Stimulated activated naive B cell treated with anti-CD40 and anti-IgM and Interleukin-4, amounts not matched to agents 10 μg/mL and 1 μg/mL and 100 μg/mL, for 72 hours (primary cell): ENCODE measurements around the gene CACNA2D3.

ENCODE experiments used
- ATAC-seq, 2 donors: fragments of 150-1000 bp; cut with Tn5 transposase; replicated peaks; 2 replicates each; pipeline ENCODE4 v1.10.0; 2021; ENCODE audit warnings: moderate library complexity in 1 of 2
- DNase-seq: peaks from one replicate; pipeline ENCODE4 v3.0.0; 2021
- H3K27ac Mint-ChIP-seq: one replicate; pipeline ENCODE4 v1.8.0; 2022; ENCODE audit warnings: mild to moderate bottlenecking, mixed read lengths
- H3K27me3 Mint-ChIP-seq, 2 donors: one replicate each; pipeline ENCODE4 v1.8.0; 2022; ENCODE audit warnings: mixed read lengths in 2 of 2
- H3K36me3 Mint-ChIP-seq, 2 donors: one replicate each; pipeline ENCODE4 v1.8.0; 2022; ENCODE audit warnings: mixed read lengths in 2 of 2, mild to moderate bottlenecking in 1 of 2
- H3K4me1 Mint-ChIP-seq, 2 donors: one replicate each; pipeline ENCODE4 v1.8.0; 2022; ENCODE audit warnings: mixed read lengths in 2 of 2, mild to moderate bottlenecking in 1 of 2
- H3K4me3 Mint-ChIP-seq, 2 donors: one replicate each; pipeline ENCODE4 v1.8.0; 2022; ENCODE audit warnings: mild to moderate bottlenecking in 2 of 2, mixed read lengths in 2 of 2, moderate library complexity in 1 of 2
- H3K9me3 Mint-ChIP-seq, 2 donors: one replicate each; pipeline ENCODE4 v1.8.0; 2022; ENCODE audit warnings: mixed read lengths in 2 of 2, mild to moderate bottlenecking in 1 of 2

The CACNA2D3 gene

GRCh38 chr3:54311211-54311747 is 188.9 kb downstream of the CACNA2D3 start:
- no peaks in the 10 kb centered on the region for H3K36me3 Mint-ChIP-seq
- DNase-seq: no peak
- H3K4me1 Mint-ChIP-seq: no peaks in the 10 kb centered on the region
- peaks cover 0 to 4% of the 10 kb centered on the region in 2 donors for H3K9me3 Mint-ChIP-seq
- H3K4me3 Mint-ChIP-seq: no peak overlapping the region
- H3K27me3 Mint-ChIP-seq: peaks cover 3 to 8% of the 10 kb centered on the region in 2 donors
- no peak for ATAC-seq
- H3K27ac Mint-ChIP-seq: no peak overlapping the region

GRCh38 chr3:54312156-54312899 is 190.0 kb downstream of the CACNA2D3 start:
- ATAC-seq: no peak
- peaks cover 0 to 4% of the 10 kb centered on the region in 2 donors for H3K9me3 Mint-ChIP-seq
- no peak overlapping the region for H3K27ac Mint-ChIP-seq
- no peaks in the 10 kb centered on the region for H3K4me1 Mint-ChIP-seq
- no peak for DNase-seq
- H3K36me3 Mint-ChIP-seq: no peaks in the 10 kb centered on the region
- no peaks in the 10 kb centered on the region for H3K27me3 Mint-ChIP-seq
- H3K4me3 Mint-ChIP-seq: no peak overlapping the region

GRCh38 chr3:54313418-54313817 is 191.1 kb downstream of the CACNA2D3 start:
- ATAC-seq (no peak), DNase-seq (no peak)
- Mint-ChIP-seq H3K27me3 (no peaks in the 10 kb centered on the region), H3K4me1 (no peaks in the 10 kb centered on the region), H3K9me3 (peaks cover 0 to 4% of the 10 kb centered on the region in 2 donors), H3K27ac (no peak overlapping the region), H3K4me3 (no peak overlapping the region), H3K36me3 (no peaks in the 10 kb centered on the region)

- no peaks in the 10 kb centered on the region for H3K36me3 Mint-ChIP-seq
- ATAC-seq (no peak), DNase-seq (no peak)
- no peaks in the 10 kb centered on the region for H3K4me1 Mint-ChIP-seq
- H3K27ac Mint-ChIP-seq: no peak overlapping the region
- no peaks in the 10 kb centered on the region for H3K9me3 Mint-ChIP-seq
- no peak overlapping the region for H3K4me3 Mint-ChIP-seq
- H3K27me3 Mint-ChIP-seq: no peaks in the 10 kb centered on the region
Observed at GRCh38 chr3:54321520-54321919, 199.2 kb downstream of the CACNA2D3 start.

- Mint-ChIP-seq H3K4me3 (no peak overlapping the region), H3K9me3 (no peaks in the 10 kb centered on the region), H3K4me1 (no peaks in the 10 kb centered on the region), H3K36me3 (no peaks in the 10 kb centered on the region), H3K27ac (no peak overlapping the region), H3K27me3 (no peaks in the 10 kb centered on the region)
- no peak for DNase-seq
- ATAC-seq: no peak
Observed at GRCh38 chr3:54322354-54322753, 200.0 kb downstream of the CACNA2D3 start.

- no peak for ATAC-seq
- Mint-ChIP-seq H3K36me3 (no peaks in the 10 kb centered on the region), H3K4me1 (no peaks in the 10 kb centered on the region), H3K27ac (no peak overlapping the region), H3K4me3 (no peak overlapping the region), H3K27me3 (no peaks in the 10 kb centered on the region), H3K9me3 (no peaks in the 10 kb centered on the region)
- no peak for DNase-seq
Observed at GRCh38 chr3:54324103-54324502, 201.8 kb downstream of the CACNA2D3 start.

- H3K36me3 Mint-ChIP-seq: no peaks in the 10 kb centered on the region
- no peaks in the 10 kb centered on the region for H3K9me3 Mint-ChIP-seq
- ATAC-seq (no peak), DNase-seq (no peak)
- no peaks in the 10 kb centered on the region for H3K4me1 Mint-ChIP-seq
- no peak overlapping the region for H3K4me3 Mint-ChIP-seq
- H3K27ac Mint-ChIP-seq: no peak overlapping the region
- H3K27me3 Mint-ChIP-seq: no peaks in the 10 kb centered on the region
Observed at GRCh38 chr3:54326951-54327350, 204.6 kb downstream of the CACNA2D3 start.

- H3K27ac Mint-ChIP-seq: no peak overlapping the region
- no peak overlapping the region for H3K4me3 Mint-ChIP-seq
- no peaks in the 10 kb centered on the region for H3K27me3 Mint-ChIP-seq
- H3K36me3 Mint-ChIP-seq: no peaks in the 10 kb centered on the region
- H3K9me3 Mint-ChIP-seq: no peaks in the 10 kb centered on the region
- ATAC-seq (no peak), DNase-seq (no peak)
- H3K4me1 Mint-ChIP-seq: peaks cover 0 to 2% of the 10 kb centered on the region in 2 donors
Observed at GRCh38 chr3:54331341-54331740, 209.0 kb downstream of the CACNA2D3 start.

GRCh38 chr3:54337846-54338245 is 215.5 kb downstream of the CACNA2D3 start:
- Mint-ChIP-seq H3K27me3 (no peaks in the 10 kb centered on the region), H3K4me3 (no peak overlapping the region)

GRCh38 chr3:54339608-54340007 is 217.3 kb downstream of the CACNA2D3 start:
- Mint-ChIP-seq H3K27me3 (peaks cover 0 to 5% of the 10 kb centered on the region in 2 donors), H3K9me3 (no peaks in the 10 kb centered on the region), H3K36me3 (no peaks in the 10 kb centered on the region), H3K4me1 (peaks cover 0 to 7% of the 10 kb centered on the region in 2 donors), H3K27ac (no peak overlapping the region), H3K4me3 (no peak overlapping the region)
- DNase-seq (no peak), ATAC-seq (no peak)

More at GRCh38 chr3:54337846-54338245, 215.5 kb downstream of the CACNA2D3 start:
- peaks cover 0 to 7% of the 10 kb centered on the region in 2 donors for H3K4me1 Mint-ChIP-seq
- H3K9me3 Mint-ChIP-seq: no peaks in the 10 kb centered on the region
- no peak overlapping the region for H3K27ac Mint-ChIP-seq
- no peak for ATAC-seq
- no peaks in the 10 kb centered on the region for H3K36me3 Mint-ChIP-seq
- no peak for DNase-seq

- Mint-ChIP-seq H3K4me1 (peaks cover 0 to 5% of the 10 kb centered on the region in 2 donors), H3K9me3 (no peaks in the 10 kb centered on the region), H3K4me3 (no peak overlapping the region), H3K36me3 (no peaks in the 10 kb centered on the region), H3K27me3 (peaks cover 0 to 5% of the 10 kb centered on the region in 2 donors), H3K27ac (no peak overlapping the region)
- DNase-seq (no peak), ATAC-seq (no peak)
Observed at GRCh38 chr3:54341811-54342210, 219.5 kb downstream of the CACNA2D3 start.

GRCh38 chr3:54342676-54343075 is 220.3 kb downstream of the CACNA2D3 start:
- peaks cover 0 to 5% of the 10 kb centered on the region in 2 donors for H3K4me1 Mint-ChIP-seq
- DNase-seq (no peak), ATAC-seq (no peak)
- no peak overlapping the region for H3K4me3 Mint-ChIP-seq
- no peaks in the 10 kb centered on the region for H3K9me3 Mint-ChIP-seq
- no peak overlapping the region for H3K27ac Mint-ChIP-seq
- H3K27me3 Mint-ChIP-seq: peaks cover 0 to 5% of the 10 kb centered on the region in 2 donors
- no peaks in the 10 kb centered on the region for H3K36me3 Mint-ChIP-seq

GRCh38 chr3:54343495-54343894 is 221.1 kb downstream of the CACNA2D3 start:
- H3K4me3 Mint-ChIP-seq: no peak overlapping the region
- ATAC-seq (no peak), DNase-seq (no peak)
- no peaks in the 10 kb centered on the region for H3K9me3 Mint-ChIP-seq
- H3K36me3 Mint-ChIP-seq: no peaks in the 10 kb centered on the region
- peaks cover 0 to 5% of the 10 kb centered on the region in 2 donors for H3K4me1 Mint-ChIP-seq
- no peak overlapping the region for H3K27ac Mint-ChIP-seq
- H3K27me3 Mint-ChIP-seq: peaks cover 0 to 5% of the 10 kb centered on the region in 2 donors

- DNase-seq: no peak
- H3K9me3 Mint-ChIP-seq: no peaks in the 10 kb centered on the region
- no peaks in the 10 kb centered on the region for H3K36me3 Mint-ChIP-seq
- no peak overlapping the region for H3K4me3 Mint-ChIP-seq
- no peak overlapping the region for H3K27ac Mint-ChIP-seq
- peaks cover 0 to 5% of the 10 kb centered on the region in 2 donors for H3K27me3 Mint-ChIP-seq
- ATAC-seq: no peak
- H3K4me1 Mint-ChIP-seq: peaks cover 0 to 5% of the 10 kb centered on the region in 2 donors
Observed at GRCh38 chr3:54344601-54345231, 222.4 kb downstream of the CACNA2D3 start.

GRCh38 chr3:54345847-54346375 is 223.6 kb downstream of the CACNA2D3 start:
- H3K4me1 Mint-ChIP-seq: peaks cover 0 to 4% of the 10 kb centered on the region in 2 donors
- no peaks in the 10 kb centered on the region for H3K36me3 Mint-ChIP-seq
- H3K27ac Mint-ChIP-seq: no peak overlapping the region
- no peak overlapping the region for H3K4me3 Mint-ChIP-seq
- peaks cover 0 to 5% of the 10 kb centered on the region in 2 donors for H3K27me3 Mint-ChIP-seq
- ATAC-seq (no peak), DNase-seq (no peak)
- H3K9me3 Mint-ChIP-seq: no peaks in the 10 kb centered on the region
